Loucy (cell line): Measurements from ENCODE around the gene ASB16.

Experiments
- H2AFZ ChIP-seq: fragments of 200-600 bp; sonication (generic); 2 replicates; pipeline ENCODE4 v1.6.0; 2016; ENCODE audit warnings: antibody characterized with exemption, mild to moderate bottlenecking, low read length, moderate library complexity
- H3F3A ChIP-seq: fragments of 200-600 bp; 2 replicates; pipeline ENCODE4 v1.6.0; 2016; ENCODE audit warnings: antibody characterized with exemption, low read depth, mild to moderate bottlenecking
- H3K27me3 ChIP-seq: fragments of 200-600 bp; sonication (generic); 2 replicates; pipeline ENCODE4 v1.6.1; 2014; ENCODE audit warnings: low read length, mild to moderate bottlenecking; ENCODE audit not compliant: insufficient read depth, poor library complexity, severe bottlenecking
- H3K36me3 ChIP-seq: fragments of 200-600 bp; sonication (generic); 2 replicates; pipeline ENCODE4 v1.6.1; 2016; ENCODE audit warnings: low read length; ENCODE audit not compliant: insufficient read depth
- H3K4me1 ChIP-seq: fragments of 200-600 bp; sonication (generic); 2 replicates; pipeline ENCODE4 v1.5.1; 2014; ENCODE audit warnings: low read length, mild to moderate bottlenecking; ENCODE audit not compliant: insufficient read depth, poor library complexity, severe bottlenecking
- H3K4me2 ChIP-seq: fragments of 200-600 bp; sonication (generic); 2 replicates; pipeline ENCODE4 v1.6.0; 2014; ENCODE audit warnings: antibody characterized with exemption, low read length, low read depth, mild to moderate bottlenecking; ENCODE audit not compliant: poor library complexity, severe bottlenecking
- H3K4me3 ChIP-seq: fragments of 200-600 bp; sonication (generic); 2 replicates; pipeline ENCODE4 v1.5.1; 2014; ENCODE audit warnings: low read length, mild to moderate bottlenecking, mixed read lengths; ENCODE audit not compliant: poor library complexity, severe bottlenecking
- H3K79me2 ChIP-seq: fragments of 200-600 bp; sonication (generic); 2 replicates; pipeline ENCODE4 v1.6.1; 2014; ENCODE audit warnings: low read length; ENCODE audit not compliant: insufficient read depth
- H3K9ac ChIP-seq: fragments of 200-600 bp; sonication (generic); 2 replicates; pipeline ENCODE4 v1.6.0; 2014; ENCODE audit warnings: mild to moderate bottlenecking, low read depth, low read length, moderate library complexity; ENCODE audit not compliant: poor library complexity, severe bottlenecking
- H3K9me2 ChIP-seq: fragments of 200-600 bp; sonication (generic); replicated peaks from 2 replicates; pipeline ENCODE4 v1.6.1; 2016; ENCODE audit warnings: low read depth, low read length, mixed read lengths
- H3K9me3 ChIP-seq: fragments of 200-600 bp; sonication (generic); 2 replicates; pipeline ENCODE4 v1.6.1; 2014; ENCODE audit warnings: mild to moderate bottlenecking, antibody characterized with exemption, low read length, low read depth; ENCODE audit not compliant: insufficient read depth
- H4K20me1 ChIP-seq: fragments of 200-600 bp; sonication (generic); 2 replicates; pipeline ENCODE4 v1.6.0; 2014; ENCODE audit warnings: antibody characterized with exemption, low read length, mild to moderate bottlenecking; ENCODE audit not compliant: insufficient read depth, poor library complexity, severe bottlenecking
- CTCF ChIP-seq: fragments of 200-600 bp; sonication (generic); conservative IDR thresholded peaks from 2 replicates; pipeline ENCODE4 v1.5.1; 2014; ENCODE audit warnings: mild to moderate bottlenecking, antibody characterized with exemption, low read length
- EZH2phosphoT487 ChIP-seq: fragments of 200-600 bp; IDR thresholded peaks from 2 replicates; pipeline ENCODE4 v1.6.1; 2018; ENCODE audit warnings: antibody characterized with exemption, mild to moderate bottlenecking, moderate library complexity, borderline replicate concordance

ASB16 gene

DNA sequence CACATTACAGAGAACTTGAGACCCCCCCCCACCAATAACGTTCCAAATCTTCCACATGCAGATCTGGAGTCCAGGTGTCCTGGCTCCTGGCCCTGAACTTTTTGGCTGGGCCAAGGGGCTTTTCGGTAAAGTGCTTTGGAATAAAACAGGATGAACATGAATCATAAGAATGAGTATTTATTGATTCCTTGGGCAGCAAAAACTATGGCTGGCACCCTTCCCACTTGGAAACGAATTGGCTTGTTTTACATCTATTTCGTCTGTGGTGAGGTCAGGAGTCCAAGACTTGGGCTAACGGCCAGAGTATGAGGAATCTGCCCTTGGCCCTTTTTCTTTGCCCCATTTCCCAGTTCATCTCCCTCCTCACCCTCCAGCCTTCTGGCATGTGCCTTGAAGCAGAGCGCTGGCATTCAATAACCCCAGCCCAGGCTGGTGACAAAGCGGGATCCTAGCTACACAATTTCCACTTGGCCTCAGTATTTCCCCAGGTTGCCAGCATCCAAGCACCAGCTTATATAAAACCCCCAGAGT, 53.1 kb downstream of the ASB16 start:
- H3K4me1 ChIP-seq: peaks cover 10% of the 10 kb centered on the region
- H3F3A ChIP-seq: no peaks in the 10 kb centered on the region
- peaks cover 26% of the 10 kb centered on the region for H3K79me2 ChIP-seq
- H3K4me3 ChIP-seq: no peak overlapping the region
- peaks cover 5% of the 10 kb centered on the region for H3K27me3 ChIP-seq
- TF ChIP-seq CTCF (no peak), EZH2phosphoT487 (no peak)
- no peak overlapping the region for H2AFZ ChIP-seq
- H3K4me2 ChIP-seq: no peak overlapping the region
- H3K9me3 ChIP-seq: no peaks in the 10 kb centered on the region
- no peak overlapping the region for H3K9ac ChIP-seq
- H4K20me1 ChIP-seq: no peaks in the 10 kb centered on the region
- H3K36me3 ChIP-seq: no peaks in the 10 kb centered on the region
- H3K9me2 ChIP-seq: no peaks in the 10 kb centered on the region
